CD4-positive, alpha-beta T cell (primary cell): ENCODE results near the gene CDH13. TPM values are rescaled to one million over a fixed set of nuclear protein-coding genes. Genes with fewer than 3 reads are reported as not detected.

Source experiments
- ATAC-seq: fragments of 200-7000 bp; cut with Tn5 transposase; one replicate; pipeline ENCODE4 v1.10.0; 2022; ENCODE audit warnings: mild to moderate bottlenecking; ENCODE audit not compliant: poor library complexity
- CTCF ChIA-PET: fragments of 350-600 bp; sonication (Branson Sonifier 250); formaldehyde crosslinking; loops from one replicate; lab custom pipeline; 2021; ENCODE audit warnings: antibody characterized with exemption, inconsistent platforms; lab: Charles Lee
- POLR2A ChIA-PET: fragments of 350-600 bp; sonication (Branson Sonifier 250); formaldehyde crosslinking; loops from one replicate; lab custom pipeline; 2021; ENCODE audit warnings: antibody characterized with exemption, inconsistent platforms; lab: Charles Lee
- DNase-seq, 14 experiments: peaks; one replicate each; pipeline ENCODE4 v3.0.0-alpha.2; 2013 to 2020; ENCODE audit warnings: mixed read lengths in 2 of 14
- H3K27ac ChIP-seq, 2 donors: one replicate each; pipeline versions ENCODE4 v1.5.1 to v1.7.0; 2013; ENCODE audit warnings: low read length in 2 of 2, low read depth in 1 of 2, mild to moderate bottlenecking in 1 of 2
- H3K27me3 ChIP-seq, 2 experiments: 1 replicate in 1 of 2; 2 replicates in 1 of 2; pipeline versions ENCODE4 v1.6.1 to v1.7.0; 2013; ENCODE audit warnings: low read length in 2 of 2, control low read depth in 1 of 2, mild to moderate bottlenecking in 1 of 2, moderate library complexity in 1 of 2; ENCODE audit not compliant: insufficient read depth in 2 of 2, control insufficient read depth in 1 of 2
- H3K36me3 ChIP-seq: one replicate; pipeline ENCODE4 v1.6.1; 2013; ENCODE audit warnings: low read length, control low read depth; ENCODE audit not compliant: insufficient read depth
- H3K4me1 ChIP-seq: one replicate; pipeline ENCODE4 v1.6.1; 2013; ENCODE audit warnings: low read length, control low read depth; ENCODE audit not compliant: insufficient read depth
- H3K4me3 ChIP-seq: one replicate; pipeline ENCODE4 v1.5.1; 2013; ENCODE audit warnings: mild to moderate bottlenecking, low read length, moderate library complexity
- H3K9me3 ChIP-seq, 2 experiments: 1 replicate in 1 of 2; 2 replicates in 1 of 2; pipeline versions ENCODE4 v1.6.1 to v1.7.0; 2013; ENCODE audit warnings: low read length in 2 of 2, mild to moderate bottlenecking in 2 of 2, control low read depth in 1 of 2, moderate library complexity in 1 of 2; ENCODE audit not compliant: control insufficient read depth in 1 of 2, insufficient read depth in 1 of 2
- H3K27ac Mint-ChIP-seq: one replicate; pipeline ENCODE4 v1.8.0; 2020; ENCODE audit warnings: mixed read lengths
- H3K27me3 Mint-ChIP-seq: one replicate; pipeline ENCODE4 v1.8.0; 2021; ENCODE audit warnings: mixed read lengths
- H3K36me3 Mint-ChIP-seq: one replicate; pipeline ENCODE4 v1.8.0; 2021; ENCODE audit warnings: low read depth, mixed read lengths
- H3K4me1 Mint-ChIP-seq: one replicate; pipeline ENCODE4 v1.8.0; 2021; ENCODE audit warnings: low read depth, mixed read lengths
- H3K4me3 Mint-ChIP-seq: one replicate; pipeline ENCODE4 v1.8.0; 2020; ENCODE audit warnings: mild to moderate bottlenecking, mixed read lengths
- H3K9me3 Mint-ChIP-seq: one replicate; pipeline ENCODE4 v1.8.0; 2020; ENCODE audit warnings: mixed read lengths
- intact Hi-C, 2 experiments: fragments of 100-400 bp; cut with DNase I in 1 of 2; cut with micrococcal nuclease in 1 of 2; formaldehyde crosslinking; loops; one replicate each; pipeline versions ENCODE4 v1.15.1 to v1.9.0; 2023 to 2025; cut with DNase I, micrococcal nuclease
- total RNA-seq, 174 experiments: library from RNA in 2 of 174; stranded (reverse) in 2 of 174; gene quantifications; one replicate each; pipeline ENCODE4 v1.2.3 and lab custom pipeline; 2021 to 2026
- TF ChIP-seq, protein P1 (sequence below): fragments of 200-600 bp; IDR thresholded peaks from one replicate; pipeline ENCODE4 v1.8.0; 2022; ENCODE audit warnings: antibody characterized with exemption, mild to moderate bottlenecking

Gene CDH13
- total RNA-seq, 2 experiments from 2014 or later, result not detected

DNA sequence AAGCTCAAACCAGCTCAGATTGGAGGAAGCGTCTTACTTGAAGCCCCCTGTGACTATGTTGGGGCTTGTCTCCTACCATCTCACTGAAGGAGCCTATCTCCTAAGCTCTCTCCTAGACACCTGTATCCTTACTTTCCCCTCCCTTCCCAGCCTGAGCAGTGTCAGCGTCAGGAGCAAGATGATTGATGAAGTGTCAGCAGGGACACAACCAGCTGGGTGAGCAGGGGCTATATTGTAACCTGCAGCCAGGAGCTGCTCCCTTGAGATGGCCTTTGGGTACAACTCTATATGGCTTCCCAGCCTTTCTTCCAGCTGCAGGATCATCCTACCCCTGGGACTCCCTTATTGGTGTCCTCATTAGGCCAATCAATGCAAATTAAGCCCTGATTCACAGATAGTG is 1097.8 kb downstream of the CDH13 start:
- intact Hi-C loops, result no loop called here
- no peaks in the 10 kb centered on the region for H3K36me3 ChIP-seq
- H3K27ac ChIP-seq, result no peak overlapping the region
- peaks cover 12% of the 10 kb centered on the region for H3K27me3 Mint-ChIP-seq
- no peaks in the 10 kb centered on the region for H3K36me3 Mint-ChIP-seq
- peaks cover 0 to 4% of the 10 kb centered on the region in 2 experiments for H3K27me3 ChIP-seq
- POLR2A ChIA-PET, result no interaction called here
- TF ChIP-seq, protein P1, sequence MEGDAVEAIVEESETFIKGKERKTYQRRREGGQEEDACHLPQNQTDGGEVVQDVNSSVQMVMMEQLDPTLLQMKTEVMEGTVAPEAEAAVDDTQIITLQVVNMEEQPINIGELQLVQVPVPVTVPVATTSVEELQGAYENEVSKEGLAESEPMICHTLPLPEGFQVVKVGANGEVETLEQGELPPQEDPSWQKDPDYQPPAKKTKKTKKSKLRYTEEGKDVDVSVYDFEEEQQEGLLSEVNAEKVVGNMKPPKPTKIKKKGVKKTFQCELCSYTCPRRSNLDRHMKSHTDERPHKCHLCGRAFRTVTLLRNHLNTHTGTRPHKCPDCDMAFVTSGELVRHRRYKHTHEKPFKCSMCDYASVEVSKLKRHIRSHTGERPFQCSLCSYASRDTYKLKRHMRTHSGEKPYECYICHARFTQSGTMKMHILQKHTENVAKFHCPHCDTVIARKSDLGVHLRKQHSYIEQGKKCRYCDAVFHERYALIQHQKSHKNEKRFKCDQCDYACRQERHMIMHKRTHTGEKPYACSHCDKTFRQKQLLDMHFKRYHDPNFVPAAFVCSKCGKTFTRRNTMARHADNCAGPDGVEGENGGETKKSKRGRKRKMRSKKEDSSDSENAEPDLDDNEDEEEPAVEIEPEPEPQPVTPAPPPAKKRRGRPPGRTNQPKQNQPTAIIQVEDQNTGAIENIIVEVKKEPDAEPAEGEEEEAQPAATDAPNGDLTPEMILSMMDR, result no peak
- H3K27ac Mint-ChIP-seq, result no peak overlapping the region
- ATAC-seq (no peak), DNase-seq (no peak)
- peaks cover 0 to 7% of the 10 kb centered on the region in 2 experiments for H3K9me3 ChIP-seq
- no peaks in the 10 kb centered on the region for H3K4me1 ChIP-seq
- H3K4me1 Mint-ChIP-seq, result no peaks in the 10 kb centered on the region
- H3K4me3 ChIP-seq, result no peak overlapping the region
- H3K9me3 Mint-ChIP-seq, result no peaks in the 10 kb centered on the region
- no peak overlapping the region for H3K4me3 Mint-ChIP-seq
- CTCF ChIA-PET, result no interaction called here

DNA sequence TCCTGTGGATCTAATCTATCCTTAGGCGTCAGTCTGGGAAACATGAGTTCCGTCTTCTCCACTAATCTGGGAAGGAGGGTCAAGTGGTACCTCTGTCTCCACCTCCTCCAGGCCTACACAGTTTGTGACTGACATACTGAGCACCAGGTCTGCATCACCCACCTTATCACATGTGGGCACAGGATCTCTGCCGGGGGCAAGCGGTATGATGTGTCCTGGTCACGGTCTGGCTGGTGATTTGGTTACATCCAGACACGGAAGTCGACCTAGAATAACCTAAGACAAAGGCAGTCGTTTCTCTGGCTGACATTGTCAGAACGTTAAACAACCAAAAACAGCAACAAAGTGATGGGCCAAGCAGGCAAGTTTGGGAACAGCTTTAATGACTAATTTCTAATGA is 1098.5 kb downstream of the CDH13 start:
- no peak overlapping the region for H3K4me3 Mint-ChIP-seq
- intact Hi-C loops, result no loop called here
- TF ChIP-seq, protein P1, result no peak
- Histone ChIP-seq H3K27ac (no peak overlapping the region), H3K4me3 (no peak overlapping the region), H3K4me1 (no peaks in the 10 kb centered on the region), H3K27me3 (peaks cover 2 to 4% of the 10 kb centered on the region in 2 experiments), H3K9me3 (peaks cover 0 to 7% of the 10 kb centered on the region in 2 experiments), H3K36me3 (no peaks in the 10 kb centered on the region)
- H3K27ac Mint-ChIP-seq, result no peak overlapping the region
- ChIA-PET CTCF (no interaction called here), POLR2A (no interaction called here)
- no peaks in the 10 kb centered on the region for H3K9me3 Mint-ChIP-seq
- no peaks in the 10 kb centered on the region for H3K4me1 Mint-ChIP-seq
- no peak for DNase-seq
- peaks cover 11% of the 10 kb centered on the region for H3K27me3 Mint-ChIP-seq
- no peaks in the 10 kb centered on the region for H3K36me3 Mint-ChIP-seq
- no peak for ATAC-seq

DNA sequence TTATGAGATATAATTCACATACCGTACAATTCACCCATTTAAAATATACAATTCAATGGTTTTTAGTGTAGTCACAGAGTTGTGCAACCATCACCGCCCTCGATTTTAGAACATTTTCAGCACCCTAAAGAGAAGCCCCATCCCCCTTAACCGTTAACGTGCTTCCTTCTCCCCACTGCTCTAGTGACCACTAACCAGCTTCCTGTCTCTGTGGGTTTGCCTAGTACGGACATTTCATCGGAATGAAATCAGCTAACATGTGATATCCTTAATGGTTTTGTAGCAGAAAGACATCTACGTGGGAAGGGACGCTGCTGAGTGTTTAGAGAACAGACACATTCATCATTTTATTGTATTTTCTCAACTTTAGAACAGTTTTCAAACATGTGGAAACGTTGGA is 1100.2 kb downstream of the CDH13 start:
- ChIA-PET POLR2A (no interaction called here), CTCF (no interaction called here)
- intact Hi-C loops, result no loop called here
- H3K27ac Mint-ChIP-seq, result no peak overlapping the region
- Histone ChIP-seq H3K27me3 (peaks cover 2% of the 10 kb centered on the region in 2 experiments), H3K9me3 (peaks cover 0 to 7% of the 10 kb centered on the region in 2 experiments), H3K4me3 (no peak overlapping the region), H3K27ac (no peak overlapping the region), H3K4me1 (no peaks in the 10 kb centered on the region), H3K36me3 (no peaks in the 10 kb centered on the region)
- DNase-seq (peak in 1 of 14 experiments; percentile 4), ATAC-seq (no peak)
- H3K4me3 Mint-ChIP-seq, result no peak overlapping the region
- H3K27me3 Mint-ChIP-seq, result peaks cover 11% of the 10 kb centered on the region
- no peaks in the 10 kb centered on the region for H3K4me1 Mint-ChIP-seq
- TF ChIP-seq, protein P1, result no peak
- no peaks in the 10 kb centered on the region for H3K9me3 Mint-ChIP-seq
- H3K36me3 Mint-ChIP-seq, result no peaks in the 10 kb centered on the region
